ENCODE measurements around the gene IL24. TPM values are rescaled to one million over a fixed set of nuclear protein-coding genes. Genes with fewer than 3 reads are reported as not detected.
A peak's percentile ranks its signal among the peaks of the same experiment; 100 is the strongest.

Gene IL24
- total RNA-seq, 1 donor from 2014 or later = not detected

GRCh38 chr1:206878456-206878855 is 18.8 kb upstream of the IL24 start:
- DNase-seq (ENCODE audit: low read depth in 2 of 2) = no peak

- DNase-seq (ENCODE audit: low read depth in 2 of 2) = no peak
These were observed 16.9 kb upstream of the IL24 start for GRCh38 chr1:206880314-206880713.

- DNase-seq (ENCODE audit: low read depth in 2 of 2) = no peak
These were observed 14.7 kb upstream of the IL24 start for GRCh38 chr1:206882555-206882954.

GRCh38 chr1:206883160-206883559 is 14.1 kb upstream of the IL24 start:
- no peak for DNase-seq (ENCODE audit: low read depth in 2 of 2)

- DNase-seq (ENCODE audit: low read depth in 2 of 2) = no peak
These were observed 13.4 kb upstream of the IL24 start for GRCh38 chr1:206883876-206884275.

GRCh38 chr1:206885341-206886060 is 11.7 kb upstream of the IL24 start:
- no peak for DNase-seq (ENCODE audit: low read depth in 2 of 2)

- DNase-seq (ENCODE audit: low read depth in 2 of 2) = no peak
These were observed 10.4 kb upstream of the IL24 start for GRCh38 chr1:206886831-206887230.

GRCh38 chr1:206887701-206888100 is 9.5 kb upstream of the IL24 start:
- no peak for DNase-seq (ENCODE audit: low read depth in 2 of 2)

- DNase-seq (ENCODE audit: low read depth in 2 of 2) = peak; percentile 64 to 86
These were observed 6.8 kb upstream of the IL24 start for GRCh38 chr1:206890125-206891060.

GRCh38 chr1:206891412-206891811 is 5.8 kb upstream of the IL24 start:
- no peak for DNase-seq (ENCODE audit: low read depth in 2 of 2)

GRCh38 chr1:206892351-206892984 is 4.8 kb upstream of the IL24 start:
- DNase-seq (ENCODE audit: low read depth in 2 of 2) = no peak

GRCh38 chr1:206893380-206893779 is 3.9 kb upstream of the IL24 start:
- DNase-seq (ENCODE audit: low read depth in 2 of 2) = no peak

GRCh38 chr1:206895325-206895724 is 1.9 kb upstream of the IL24 start:
- DNase-seq (ENCODE audit: low read depth in 2 of 2) = no peak

- no peak for DNase-seq (ENCODE audit: low read depth in 2 of 2)
These were observed 1.4 kb upstream of the IL24 start for GRCh38 chr1:206895837-206896242.

GRCh38 chr1:206896261-206896660 is 982 bp upstream of the IL24 start:
- no peak for DNase-seq (ENCODE audit: low read depth in 2 of 2)

- DNase-seq (ENCODE audit: low read depth in 2 of 2) = no peak
These were observed 1.1 kb downstream of the IL24 start for GRCh38 chr1:206898089-206898914.

- DNase-seq (ENCODE audit: low read depth in 2 of 2) = no peak
These were observed 1.7 kb downstream of the IL24 start for GRCh38 chr1:206898915-206899431.

- no peak for DNase-seq (ENCODE audit: low read depth in 2 of 2)
These were observed 2.5 kb downstream of the IL24 start for GRCh38 chr1:206899717-206900116.

- no peak for DNase-seq (ENCODE audit: low read depth in 2 of 2)
These were observed 2.9 kb downstream of the IL24 start for GRCh38 chr1:206900149-206900548.

- no peak for DNase-seq (ENCODE audit: low read depth in 2 of 2)
These were observed 4.7 kb downstream of the IL24 start for GRCh38 chr1:206901944-206902343.

GRCh38 chr1:206902702-206903101 is 5.5 kb downstream of the IL24 start:
- no peak for DNase-seq (ENCODE audit: low read depth in 2 of 2)
